ENCODE results near the gene SLC22A3. TPM values are rescaled to one million over a fixed set of nuclear protein-coding genes. Genes with fewer than 3 reads are reported as not detected.

SLC22A3 gene
- total RNA-seq, 4 donors from 2014 or later = 16.1 to 39.2 (median 28.1) TPM

DNA sequence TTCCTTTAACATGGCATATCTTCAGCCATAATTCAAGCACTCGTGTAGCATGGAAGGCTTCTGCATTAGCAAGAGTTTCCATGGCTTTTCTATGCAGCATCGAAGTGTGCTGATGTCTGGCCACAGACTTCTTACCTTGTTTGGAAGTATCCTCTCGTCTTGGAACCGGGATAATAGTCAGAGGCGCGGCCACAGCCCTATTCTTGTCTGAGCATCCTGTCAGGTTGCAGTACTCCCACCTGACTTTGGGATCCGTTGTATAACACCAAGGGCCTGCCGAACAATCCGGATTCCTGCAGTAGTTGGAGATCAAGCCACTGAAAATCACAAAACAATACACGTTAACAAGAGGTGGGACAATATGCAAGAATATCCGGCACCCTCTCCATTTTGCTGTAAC lies 138.9 kb downstream of the SLC22A3 start:
- Histone ChIP-seq H3K27ac (no peak overlapping the region), H3K4me1 (no peaks in the 10 kb centered on the region), H3K4me3 (no peak overlapping the region), H3K27me3 (no peaks in the 10 kb centered on the region), H3K36me3 (no peaks in the 10 kb centered on the region), H3K9me3 (no peaks in the 10 kb centered on the region)
- TF ChIP-seq POLR2A (IDR thresholded peaks at IDR 0.05) (no peak), CTCF (IDR thresholded peaks at IDR 0.05) (no peak)
- no peak for DNase-seq
- intact Hi-C loops (cut with DNase I; ENCODE audit: low total_unique reads) = no loop called here

- H3K27me3 ChIP-seq = no peaks in the 10 kb centered on the region
- H3K36me3 ChIP-seq = no peaks in the 10 kb centered on the region
- TF ChIP-seq CTCF (IDR thresholded peaks at IDR 0.05) (no peak), POLR2A (IDR thresholded peaks at IDR 0.05) (no peak)
- no peak for DNase-seq
- no peak overlapping the region for H3K4me3 ChIP-seq
- no peak overlapping the region for H3K27ac ChIP-seq
- H3K9me3 ChIP-seq = no peaks in the 10 kb centered on the region
- intact Hi-C loops (cut with DNase I; ENCODE audit: low total_unique reads) = no loop called here
- H3K4me1 ChIP-seq = no peaks in the 10 kb centered on the region
These were observed 140.9 kb downstream of the SLC22A3 start for GRCh38 chr6:160489091-160489490.

GRCh38 chr6:160494576-160494975 lies 146.4 kb downstream of the SLC22A3 start:
- H3K36me3 ChIP-seq = no peaks in the 10 kb centered on the region
- intact Hi-C loops (cut with DNase I; ENCODE audit: low total_unique reads) = no loop called here
- no peak overlapping the region for H3K27ac ChIP-seq
- H3K27me3 ChIP-seq = no peaks in the 10 kb centered on the region
- no peak for TF ChIP-seq POLR2A (IDR thresholded peaks at IDR 0.05)
- TF ChIP-seq CTCF (IDR thresholded peaks at IDR 0.05) = no peak
- no peaks in the 10 kb centered on the region for H3K4me1 ChIP-seq
- H3K4me3 ChIP-seq = no peak overlapping the region
- no peak for DNase-seq
- no peaks in the 10 kb centered on the region for H3K9me3 ChIP-seq

DNA sequence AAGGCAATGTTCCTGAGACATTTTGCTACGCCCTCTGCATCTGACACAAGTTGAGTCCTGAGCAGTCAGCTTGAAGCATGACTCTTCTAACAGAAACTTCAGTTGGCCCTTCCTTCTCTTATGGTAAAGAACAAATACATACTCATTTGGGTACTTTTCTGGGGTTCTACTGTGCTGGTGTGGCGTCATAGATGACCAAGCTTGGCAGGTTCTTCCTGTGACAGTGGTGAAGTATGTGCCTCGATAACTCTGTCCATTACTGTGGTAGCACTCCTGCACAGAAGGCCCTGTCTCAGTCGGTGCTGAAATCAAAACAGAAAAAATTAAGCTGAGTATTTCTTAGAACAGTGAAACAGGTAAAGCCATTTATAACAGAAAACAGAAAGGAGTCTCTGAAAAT lies 152.5 kb downstream of the SLC22A3 start:
- H3K36me3 ChIP-seq = no peaks in the 10 kb centered on the region
- no peak overlapping the region for H3K27ac ChIP-seq
- no peaks in the 10 kb centered on the region for H3K27me3 ChIP-seq
- TF ChIP-seq CTCF (IDR thresholded peaks at IDR 0.05) (no peak), POLR2A (IDR thresholded peaks at IDR 0.05) (no peak)
- no peak overlapping the region for H3K4me3 ChIP-seq
- intact Hi-C loops (cut with DNase I; ENCODE audit: low total_unique reads) = no loop called here
- no peaks in the 10 kb centered on the region for H3K4me1 ChIP-seq
- peaks cover 0 to 7% of the 10 kb centered on the region in 2 donors for H3K9me3 ChIP-seq
- DNase-seq = no peak

Other genes with a start within 250 kb of the SLC22A3 start
- 1 to 10 TPM in 1 of 4 donors, under 1 TPM in 1, not detected in 2; 0.35 to 5.4 TPM for gene SLC22A1, start 226.6 kb upstream of the SLC22A3 start, total RNA-seq
- under 1 TPM in 1 of 4 donors, not detected in 3; 0.21 TPM for gene SLC22A2, start 89.6 kb upstream of the SLC22A3 start, total RNA-seq

Measured in uterus (tissue), 4 donors.